HEK293T (cell line): ENCODE data around the gene HS6ST1.

ENCODE experiments used
- BHLHE40 ChIP-seq: fragments of 450-650 bp; IDR thresholded peaks from 2 replicates; pipeline ENCODE4 v1.6.1; 2016; ENCODE audit warnings: mild to moderate bottlenecking, moderate library complexity, borderline replicate concordance
- FOXK2 ChIP-seq: fragments of 450-650 bp; IDR thresholded peaks from 2 replicates; pipeline ENCODE4 v1.6.1; 2016; ENCODE audit warnings: mild to moderate bottlenecking
- FOXM1 ChIP-seq: fragments of 450-650 bp; IDR thresholded peaks from 2 replicates; pipeline ENCODE4 v1.6.1; 2017; ENCODE audit warnings: mild to moderate bottlenecking, borderline replicate concordance
- L3MBTL2 ChIP-seq: fragments of 450-650 bp; conservative IDR thresholded peaks from 2 replicates; pipeline ENCODE4 v1.6.1; 2016; ENCODE audit warnings: mild to moderate bottlenecking
- PKNOX1 ChIP-seq: fragments of 450-650 bp; IDR thresholded peaks from 2 replicates; pipeline ENCODE4 v1.6.1; 2016
- SP1 ChIP-seq: fragments of 450-650 bp; IDR thresholded peaks from 2 replicates; pipeline ENCODE4 v1.6.1; 2017
- TARDBP ChIP-seq: fragments of 450-650 bp; IDR thresholded peaks from 2 replicates; pipeline ENCODE4 v1.6.1; 2016

GRCh38 chr2:128367601-128368359 lies 49.1 kb upstream of the HS6ST1 start:
- TF ChIP-seq FOXK2 = no peak
- TF ChIP-seq TARDBP = no peak
- TF ChIP-seq BHLHE40 = no peak
- no peak for TF ChIP-seq SP1
- TF ChIP-seq L3MBTL2 = no peak
- TF ChIP-seq FOXM1 = no peak
- no peak for TF ChIP-seq PKNOX1
